Adrenal gland (tissue), 12 donors: ENCODE measurements around the gene SLC35F1. TPM values are rescaled to one million over a fixed set of nuclear protein-coding genes. Genes with fewer than 3 reads are reported as not detected.
A peak's percentile ranks its signal among the peaks of the same experiment; 100 is the strongest.

Experiments
- DNase-seq, 7 donors: peaks; one replicate each; pipeline ENCODE4 v3.0.0-alpha.2; 2019 to 2020
- H3K27ac ChIP-seq, 5 donors: fragments of 200-600 bp; sonication (generic) in 4 of 5; 1 replicate in 3 of 5; 2 replicates in 2 of 5; pipeline versions ENCODE4 v1.5.1 to v1.8.0; 2016 to 2020; ENCODE audit warnings: mild to moderate bottlenecking in 1 of 5
- H3K27me3 ChIP-seq: fragments of 200-600 bp; 2 replicates; pipeline ENCODE4 v1.8.0; 2021
- H3K36me3 ChIP-seq, 2 donors: fragments of 200-600 bp; replicated peaks in 1 of 2; 1 replicate in 1 of 2; 2 replicates in 1 of 2; pipeline versions ENCODE4 v1.5.1 to v1.8.0; 2018 to 2022
- H3K4me1 ChIP-seq, 2 donors: fragments of 200-600 bp; replicated peaks in 1 of 2; 1 replicate in 1 of 2; 2 replicates in 1 of 2; pipeline versions ENCODE4 v1.5.1 to v1.8.0; 2018 to 2021
- H3K4me3 ChIP-seq, 4 donors: fragments of 200-600 bp; sonication (generic) in 3 of 4; one replicate each; pipeline ENCODE4 v1.5.1; 2016 to 2018
- H3K9me3 ChIP-seq, 3 donors: fragments of 200-600 bp; sonication (generic) in 1 of 3; replicated peaks in 1 of 3; 1 replicate in 2 of 3; 2 replicates in 1 of 3; pipeline versions ENCODE4 v1.5.1 to v1.8.0; 2016 to 2021
- CTCF ChIP-seq, 6 experiments: fragments of 450-650 bp in 4 of 6; fragments of 200-600 bp in 2 of 6; sonication (generic) in 1 of 6; IDR thresholded peaks; 1 replicate in 5 of 6; 2 replicates in 1 of 6; pipeline versions ENCODE4 v1.5.1 to v1.8.0; 2016 to 2021; ENCODE audit warnings: antibody characterized with exemption in 6 of 6, mild to moderate bottlenecking in 2 of 6, moderate library complexity in 1 of 6
- POLR2A ChIP-seq, 2 donors: fragments of 450-650 bp; IDR thresholded peaks; one replicate each; pipeline ENCODE4 v1.6.1; 2017; ENCODE audit warnings: antibody characterized with exemption in 2 of 2, mild to moderate bottlenecking in 2 of 2, moderate library complexity in 1 of 2
- WGBS, 4 donors: extraction: QIAGEN DNeasy Blood & Tissue Kit in 2 of 4; methylation state at CpG; one replicate each; pipeline versions ENCODE4 v1.1.5 to v1.1.7; 2013 to 2017; 5-methylcytosine and 5-hydroxymethylcytosine counted together
- intact Hi-C, 2 donors: fragments of 100-400 bp; cut with DNase I; formaldehyde crosslinking; loops; one replicate each; pipeline versions ENCODE4 v1.14.1 to v1.15.0; 2022 to 2023
- polyA plus RNA-seq, 3 donors: library from polyadenylated mRNA; stranded (reverse); fragments of 200-250 nt in 2 of 3; fragments of 350-450 nt in 1 of 3; fragmentation: Illumina TruSeq in 1 of 3; extraction: RNeasy Lipid Tissue Mini Kit (QIAGEN cat#74804) in 1 of 3; gene quantifications; one replicate each; pipeline ENCODE4 v1.2.3, GENCODE V29; 2013 to 2014
- total RNA-seq, 9 donors: library from RNA; depleted of rRNA in 4 of 9; stranded (reverse); fragments of >200 nt in 4 of 9; fragments of 120-200 nt in 1 of 9; fragmentation: NEBNext Ultra II Directional in 1 of 9; extraction: Animal tissue kit (Norgen Biotek cat#: 25700) in 1 of 9; gene quantifications; one replicate each; pipeline versions ENCODE4 v1.1.0 to v1.2.4, GENCODE V29; 2013 to 2023
- donor health status: healthy with polysubstance abuse.
- donor health status: Bipolar disorder and iron deficiency.
- donor health status: DM: yes; HTN: yes; CAD: no.
- donor health status: DM: no; HTN: no; CAD: no.
- donor health status: DM: no; HTN: no; CAD: no.
- donor health status: DM: yes; HTN: yes; CAD: no.

The SLC35F1 gene
- total and polyA plus RNA-seq, 12 donors, result 0.32 to 4.0 (median 1.7) TPM

- no peak for TF ChIP-seq POLR2A (IDR thresholded peaks at IDR 0.05)
- no peak for TF ChIP-seq CTCF (IDR thresholded peaks at IDR 0.05)
- Histone ChIP-seq H3K36me3 (no peaks in the 10 kb centered on the region), H3K27ac (no peak overlapping the region), H3K27me3 (no peaks in the 10 kb centered on the region), H3K4me3 (no peak overlapping the region), H3K9me3 (no peaks in the 10 kb centered on the region), H3K4me1 (no peaks in the 10 kb centered on the region)
- DNase-seq, result no peak
- intact Hi-C loops, result loop anchor here (5.0 to 10.0 kb wide), 5 partner anchors 224 to 524 kb away; no protein-coding TSS in a partner anchor
Observed at GRCh38 chr6:118281291-118281690, 374.2 kb downstream of the SLC35F1 start.

GRCh38 chr6:118283766-118284165, 376.7 kb downstream of the SLC35F1 start:
- no peaks in the 10 kb centered on the region for H3K27me3 ChIP-seq
- H3K4me1 ChIP-seq, result no peaks in the 10 kb centered on the region
- H3K4me3 ChIP-seq, result peak overlapping the region in 1 of 4 donors; percentile 19
- no peaks in the 10 kb centered on the region for H3K36me3 ChIP-seq
- intact Hi-C loops, result loop anchor here (5.0 to 10.0 kb wide), 5 partner anchors 221 to 521 kb away; no protein-coding TSS in a partner anchor
- WGBS, 4 donors, result 12 to 17% (median 14%) methylated on average over 8 of the region's 8 CpGs
- DNase-seq, result peak; percentile 47 to 76 (median 64)
- TF ChIP-seq CTCF (IDR thresholded peaks at IDR 0.05) (peak; percentile 62 to 87 (median 79)), POLR2A (IDR thresholded peaks at IDR 0.05) (no peak)
- H3K27ac ChIP-seq, result no peak overlapping the region
- no peaks in the 10 kb centered on the region for H3K9me3 ChIP-seq

GRCh38 chr6:118284736-118285360, 377.8 kb downstream of the SLC35F1 start:
- H3K4me3 ChIP-seq, result no peak overlapping the region
- intact Hi-C loops, result loop anchor here (5.0 to 10.0 kb wide), 6 partner anchors 220 to 520 kb away; no protein-coding TSS in a partner anchor
- no peaks in the 10 kb centered on the region for H3K36me3 ChIP-seq
- WGBS, 4 donors, result 61 to 71% (median 65%) methylated on average over 5 of the region's 5 CpGs
- no peaks in the 10 kb centered on the region for H3K4me1 ChIP-seq
- no peak for DNase-seq
- no peak overlapping the region for H3K27ac ChIP-seq
- no peaks in the 10 kb centered on the region for H3K27me3 ChIP-seq
- H3K9me3 ChIP-seq, result no peaks in the 10 kb centered on the region
- TF ChIP-seq POLR2A (IDR thresholded peaks at IDR 0.05), result no peak
- peak; percentile 30 to 62 (median 55) for TF ChIP-seq CTCF (IDR thresholded peaks at IDR 0.05)

GRCh38 chr6:118285791-118286190, 378.7 kb downstream of the SLC35F1 start:
- TF ChIP-seq CTCF (IDR thresholded peaks at IDR 0.05) (no peak), POLR2A (IDR thresholded peaks at IDR 0.05) (no peak)
- no peak for DNase-seq
- 74 to 77% (median 76%) methylated on average over 1 of the region's 1 CpG for WGBS, 4 donors
- intact Hi-C loops, result loop anchor here (5.0 to 10.0 kb wide), 5 partner anchors 219 to 519 kb away; no protein-coding TSS in a partner anchor
- Histone ChIP-seq H3K4me3 (no peak overlapping the region), H3K27ac (no peak overlapping the region), H3K36me3 (no peaks in the 10 kb centered on the region), H3K9me3 (no peaks in the 10 kb centered on the region), H3K4me1 (no peaks in the 10 kb centered on the region), H3K27me3 (peaks cover 3% of the 10 kb centered on the region)
